Measurements from ENCODE around the gene RHBDF1. TPM values are rescaled to one million over a fixed set of nuclear protein-coding genes. Genes with fewer than 3 reads are reported as not detected.
"Not testable (repeated sequence)": the region's sequence is repeated elsewhere in the genome, so short reads cannot be mapped to it uniquely, and the experiment has no call there.

Gene RHBDF1
- total and polyA plus RNA-seq, 2 experiments from 2014 or later, result 27.9 to 28.2 TPM

DNA sequence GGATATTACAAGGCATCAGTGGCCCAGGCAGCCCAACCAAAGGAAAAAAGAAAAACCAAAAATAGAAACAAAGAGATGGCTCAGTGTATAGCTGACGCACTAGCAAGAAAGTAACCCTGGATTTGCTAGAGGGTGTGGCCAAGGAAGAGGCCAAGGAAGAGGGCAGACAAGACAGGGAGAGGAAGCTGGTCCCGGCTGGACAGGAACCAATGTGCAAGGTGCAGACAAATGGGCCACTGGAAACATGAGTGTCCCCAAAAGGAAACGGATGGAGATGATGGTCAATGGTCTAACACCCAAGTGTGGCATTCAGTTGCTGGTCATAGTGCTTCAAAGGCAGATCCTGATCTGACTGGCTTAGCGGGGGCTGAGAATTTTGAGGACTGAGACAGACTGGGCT lies 29.7 kb downstream of the RHBDF1 start:
- DNase-seq (ENCODE audit: low read depth in 1 of 2, low spot score in 1 of 2), result no peak
- Histone ChIP-seq H3K9me3 (ENCODE audit: low read depth) (no peaks in the 10 kb centered on the region), H3K4me1 (ENCODE audit: low read depth) (no peaks in the 10 kb centered on the region), H3K36me3 (peaks cover 9% of the 10 kb centered on the region), H3K4me3 (no peak overlapping the region), H3K27me3 (no peaks in the 10 kb centered on the region), H3K27ac (no peak overlapping the region)
- TF ChIP-seq, protein P1, sequence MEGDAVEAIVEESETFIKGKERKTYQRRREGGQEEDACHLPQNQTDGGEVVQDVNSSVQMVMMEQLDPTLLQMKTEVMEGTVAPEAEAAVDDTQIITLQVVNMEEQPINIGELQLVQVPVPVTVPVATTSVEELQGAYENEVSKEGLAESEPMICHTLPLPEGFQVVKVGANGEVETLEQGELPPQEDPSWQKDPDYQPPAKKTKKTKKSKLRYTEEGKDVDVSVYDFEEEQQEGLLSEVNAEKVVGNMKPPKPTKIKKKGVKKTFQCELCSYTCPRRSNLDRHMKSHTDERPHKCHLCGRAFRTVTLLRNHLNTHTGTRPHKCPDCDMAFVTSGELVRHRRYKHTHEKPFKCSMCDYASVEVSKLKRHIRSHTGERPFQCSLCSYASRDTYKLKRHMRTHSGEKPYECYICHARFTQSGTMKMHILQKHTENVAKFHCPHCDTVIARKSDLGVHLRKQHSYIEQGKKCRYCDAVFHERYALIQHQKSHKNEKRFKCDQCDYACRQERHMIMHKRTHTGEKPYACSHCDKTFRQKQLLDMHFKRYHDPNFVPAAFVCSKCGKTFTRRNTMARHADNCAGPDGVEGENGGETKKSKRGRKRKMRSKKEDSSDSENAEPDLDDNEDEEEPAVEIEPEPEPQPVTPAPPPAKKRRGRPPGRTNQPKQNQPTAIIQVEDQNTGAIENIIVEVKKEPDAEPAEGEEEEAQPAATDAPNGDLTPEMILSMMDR (IDR thresholded peaks at IDR 0.05; ENCODE audit: low read depth, low read length), result no peak

GRCh38 chr16:42069-42457 lies 30.4 kb downstream of the RHBDF1 start:
- no peaks in the 10 kb centered on the region for H3K4me1 ChIP-seq (ENCODE audit: low read depth)
- H3K36me3 ChIP-seq, result peaks cover 5% of the 10 kb centered on the region
- H3K27me3 ChIP-seq, result no peaks in the 10 kb centered on the region
- no peak overlapping the region for H3K4me3 ChIP-seq
- no peak overlapping the region for H3K27ac ChIP-seq
- TF ChIP-seq, protein P1 (IDR thresholded peaks at IDR 0.05; ENCODE audit: low read depth, low read length), result no peak
- no peaks in the 10 kb centered on the region for H3K9me3 ChIP-seq (ENCODE audit: low read depth)
- no peak for DNase-seq (ENCODE audit: low read depth in 1 of 2, low spot score in 1 of 2)

DNA sequence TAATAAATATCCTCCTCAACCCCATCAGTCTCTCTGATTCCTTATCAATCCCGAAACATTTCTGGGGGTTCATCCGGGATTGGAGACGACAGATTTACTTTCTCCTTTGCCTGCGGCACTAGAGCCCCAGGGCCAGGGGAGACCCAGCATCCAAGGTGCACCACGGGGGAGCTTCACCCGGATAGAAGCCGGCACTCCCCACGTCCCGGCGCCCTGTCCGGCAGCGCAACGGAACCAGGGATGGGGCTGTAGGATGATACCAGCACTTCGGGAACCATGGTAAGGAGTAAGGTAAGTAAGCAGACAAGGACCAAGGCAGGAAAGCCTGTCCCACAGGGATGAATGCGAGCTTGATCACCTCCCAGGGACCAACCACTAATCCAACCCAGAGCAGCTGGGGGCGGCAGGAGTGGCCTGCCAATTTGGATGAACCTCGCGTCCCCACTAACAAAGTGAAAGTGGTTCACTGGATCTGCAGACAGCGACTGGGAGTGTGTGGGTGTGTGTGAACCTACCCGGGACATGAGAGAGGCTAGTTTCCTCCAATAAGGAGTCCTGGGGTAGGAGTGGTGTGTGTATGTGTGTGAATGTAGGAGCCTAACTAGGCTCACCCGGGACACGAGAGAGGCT lies 30.9 kb downstream of the RHBDF1 start:
- Histone ChIP-seq H3K36me3 (peaks cover 5% of the 10 kb centered on the region), H3K4me1 (ENCODE audit: low read depth) (no peaks in the 10 kb centered on the region), H3K27ac (no peak overlapping the region), H3K4me3 (no peak overlapping the region), H3K9me3 (ENCODE audit: low read depth) (no peaks in the 10 kb centered on the region), H3K27me3 (no peaks in the 10 kb centered on the region)
- DNase-seq (ENCODE audit: low read depth in 1 of 2, low spot score in 1 of 2), result no peak
- TF ChIP-seq, protein P1 (IDR thresholded peaks at IDR 0.05; ENCODE audit: low read depth, low read length), result no peak

DNA sequence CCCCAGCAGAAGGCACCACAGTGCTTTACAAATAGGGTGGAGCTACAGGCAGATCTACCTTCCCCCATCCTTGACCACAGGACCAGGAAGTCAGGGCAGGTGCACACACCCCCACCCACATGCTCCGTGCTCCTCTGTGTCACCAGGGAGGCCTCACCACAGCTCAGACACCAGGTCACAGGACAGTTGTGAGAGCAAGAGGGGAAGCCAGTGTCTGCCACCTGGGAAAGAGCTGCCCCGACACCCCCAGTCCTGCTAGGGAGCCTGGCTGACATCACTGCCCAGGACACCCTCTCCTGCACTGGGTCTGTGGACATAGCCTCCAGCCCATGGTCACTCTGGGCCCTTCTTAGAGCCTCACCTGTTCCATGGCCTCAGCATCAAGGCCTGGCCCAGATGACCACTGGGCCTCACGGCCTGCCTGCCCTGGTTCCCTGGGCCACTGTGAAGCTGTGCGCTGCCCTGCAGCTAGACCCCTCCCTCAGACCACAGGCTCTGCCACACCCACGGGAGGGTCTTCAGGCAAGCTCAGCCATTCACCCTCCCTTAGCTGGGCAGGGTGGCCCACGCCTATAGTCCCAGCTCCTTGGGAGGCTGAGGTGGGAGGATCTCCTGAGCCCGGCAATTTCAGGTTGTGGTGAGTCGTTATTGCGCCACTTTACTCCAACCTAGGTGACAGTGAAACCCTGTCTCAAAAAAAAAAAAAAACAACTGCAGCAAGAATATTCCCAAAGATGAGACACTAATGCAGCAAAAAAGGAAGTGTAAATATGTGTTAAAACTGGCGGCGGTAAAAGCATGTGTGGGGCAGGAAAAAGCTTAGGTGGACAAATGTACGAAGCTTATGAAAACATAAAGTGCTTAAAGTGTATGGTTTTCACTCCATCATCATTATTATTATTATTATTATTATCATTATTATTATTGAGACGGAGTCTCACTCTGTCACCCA lies 33.2 kb downstream of the RHBDF1 start:
- DNase-seq (ENCODE audit: low read depth in 1 of 2, low spot score in 1 of 2), result no peak
- Histone ChIP-seq H3K4me3 (no peak overlapping the region), H3K27ac (no peak overlapping the region), H3K27me3 (no peaks in the 10 kb centered on the region), H3K36me3 (no peaks in the 10 kb centered on the region), H3K9me3 (ENCODE audit: low read depth) (no peaks in the 10 kb centered on the region), H3K4me1 (ENCODE audit: low read depth) (peaks cover 8% of the 10 kb centered on the region)
- TF ChIP-seq, protein P1 (IDR thresholded peaks at IDR 0.05; ENCODE audit: low read depth, low read length), result no peak

- H3K27me3 ChIP-seq; H3K4me1 ChIP-seq (ENCODE audit: low read depth); H3K27ac ChIP-seq; H3K4me3 ChIP-seq; H3K36me3 ChIP-seq; DNase-seq (ENCODE audit: low read depth in 1 of 2, low spot score in 1 of 2); H3K9me3 ChIP-seq (ENCODE audit: low read depth): not testable (repeated sequence)
Measured at GRCh38 chr16:38206-38605, 34.2 kb downstream of the RHBDF1 start.

- H3K36me3 ChIP-seq, result no peaks in the 10 kb centered on the region
- peak in 1 of 2 donors; percentile 18 for DNase-seq (ENCODE audit: low read depth in 1 of 2, low spot score in 1 of 2)
- TF ChIP-seq, protein P1 (IDR thresholded peaks at IDR 0.05; ENCODE audit: low read depth, low read length), result no peak
Measured at GRCh38 chr16:37511-37910, 34.9 kb downstream of the RHBDF1 start.

More at GRCh38 chr16:37511-37910, 34.9 kb downstream of the RHBDF1 start:
- Histone ChIP-seq H3K4me1 (ENCODE audit: low read depth) (peaks cover 8% of the 10 kb centered on the region), H3K27me3 (no peaks in the 10 kb centered on the region), H3K27ac (no peak overlapping the region), H3K9me3 (ENCODE audit: low read depth) (no peaks in the 10 kb centered on the region), H3K4me3 (no peak overlapping the region)
